GM12878 (cell line): ENCODE data around the gene PDE7B.

Experiments used
- BCL11A ChIP-seq: IDR thresholded peaks from 2 replicates; pipeline ENCODE4 v1.6.1; 2011; ENCODE audit warnings: low read depth, low read length
- EZH2 ChIP-seq: IDR thresholded peaks from 2 replicates; pipeline ENCODE4 v1.6.1; 2012; ENCODE audit warnings: low read depth, mild to moderate bottlenecking, control low read depth, inconsistent platforms, low read length, borderline replicate concordance; ENCODE audit not compliant: control insufficient read depth
- GABPA ChIP-seq: IDR thresholded peaks from 2 replicates; pipeline ENCODE4 v1.6.1; 2014; ENCODE audit warnings: antibody characterized with exemption, low read depth, mild to moderate bottlenecking, inconsistent platforms
- POLR2A ChIP-seq: IDR thresholded peaks from 2 replicates; pipeline ENCODE4 v1.6.1; 2011; ENCODE audit warnings: low read depth, mild to moderate bottlenecking, low read length
- ZNF274 ChIP-seq: IDR thresholded peaks from one replicate; pipeline ENCODE4 v1.8.0; 2011; ENCODE audit not compliant: insufficient read length, insufficient read depth
- TF ChIP-seq, protein P1 (sequence below), 3 experiments: IDR thresholded peaks in 2 of 3; conservative IDR thresholded peaks in 1 of 3; 2 replicates each; pipeline ENCODE4 v1.5.1; 2011; ENCODE audit warnings: low read depth in 3 of 3, low read length in 3 of 3, mild to moderate bottlenecking in 3 of 3, control low read depth in 2 of 3, moderate library complexity in 2 of 3, inconsistent platforms in 1 of 3, mixed read lengths in 1 of 3; ENCODE audit not compliant: control insufficient read depth in 2 of 3, insufficient read depth in 1 of 3; ENCODE audit errors: extremely low read depth in 1 of 3
- TF ChIP-seq, protein P2 (sequence below): IDR thresholded peaks from 2 replicates; pipeline ENCODE4 v1.6.1; 2011; ENCODE audit warnings: borderline replicate concordance, low read depth, mild to moderate bottlenecking, moderate library complexity, low read length; ENCODE audit not compliant: insufficient read depth, poor library complexity, severe bottlenecking

DNA sequence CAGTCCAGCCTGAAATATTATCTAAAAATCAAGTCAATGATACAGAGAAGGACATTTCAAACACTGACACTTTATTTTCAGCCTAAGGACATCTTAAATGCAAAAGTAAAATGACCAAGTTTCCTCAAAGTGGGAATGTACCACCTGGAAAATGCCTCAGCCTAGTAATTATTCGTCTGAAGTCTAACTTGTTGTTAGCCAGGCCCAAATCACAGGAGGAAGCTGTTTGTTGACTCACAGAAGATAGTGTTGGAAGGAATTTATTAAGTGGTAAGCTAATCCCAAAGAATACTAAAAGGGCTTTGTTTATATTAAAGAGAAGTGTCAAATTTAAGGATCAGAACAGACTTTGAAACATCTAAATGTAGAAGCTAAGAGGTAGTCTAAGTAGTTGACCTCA, 2.5 kb downstream of the PDE7B start:
- TF ChIP-seq EZH2 (no peak), GABPA (no peak), ZNF274 (no peak), BCL11A (no peak), POLR2A (no peak)
- TF ChIP-seq, protein P1, sequence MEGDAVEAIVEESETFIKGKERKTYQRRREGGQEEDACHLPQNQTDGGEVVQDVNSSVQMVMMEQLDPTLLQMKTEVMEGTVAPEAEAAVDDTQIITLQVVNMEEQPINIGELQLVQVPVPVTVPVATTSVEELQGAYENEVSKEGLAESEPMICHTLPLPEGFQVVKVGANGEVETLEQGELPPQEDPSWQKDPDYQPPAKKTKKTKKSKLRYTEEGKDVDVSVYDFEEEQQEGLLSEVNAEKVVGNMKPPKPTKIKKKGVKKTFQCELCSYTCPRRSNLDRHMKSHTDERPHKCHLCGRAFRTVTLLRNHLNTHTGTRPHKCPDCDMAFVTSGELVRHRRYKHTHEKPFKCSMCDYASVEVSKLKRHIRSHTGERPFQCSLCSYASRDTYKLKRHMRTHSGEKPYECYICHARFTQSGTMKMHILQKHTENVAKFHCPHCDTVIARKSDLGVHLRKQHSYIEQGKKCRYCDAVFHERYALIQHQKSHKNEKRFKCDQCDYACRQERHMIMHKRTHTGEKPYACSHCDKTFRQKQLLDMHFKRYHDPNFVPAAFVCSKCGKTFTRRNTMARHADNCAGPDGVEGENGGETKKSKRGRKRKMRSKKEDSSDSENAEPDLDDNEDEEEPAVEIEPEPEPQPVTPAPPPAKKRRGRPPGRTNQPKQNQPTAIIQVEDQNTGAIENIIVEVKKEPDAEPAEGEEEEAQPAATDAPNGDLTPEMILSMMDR (IDR thresholded peaks at IDR 0.05 in 2 of 3, conservative IDR thresholded peaks at IDR 0.05 in 1 of 3; ENCODE audit: control insufficient read depth in 2 of 3, extremely low read depth in 1 of 3, insufficient read depth in 1 of 3, low read depth in 3 of 3, low read length in 3 of 3) = no peak
- TF ChIP-seq, protein P2, sequence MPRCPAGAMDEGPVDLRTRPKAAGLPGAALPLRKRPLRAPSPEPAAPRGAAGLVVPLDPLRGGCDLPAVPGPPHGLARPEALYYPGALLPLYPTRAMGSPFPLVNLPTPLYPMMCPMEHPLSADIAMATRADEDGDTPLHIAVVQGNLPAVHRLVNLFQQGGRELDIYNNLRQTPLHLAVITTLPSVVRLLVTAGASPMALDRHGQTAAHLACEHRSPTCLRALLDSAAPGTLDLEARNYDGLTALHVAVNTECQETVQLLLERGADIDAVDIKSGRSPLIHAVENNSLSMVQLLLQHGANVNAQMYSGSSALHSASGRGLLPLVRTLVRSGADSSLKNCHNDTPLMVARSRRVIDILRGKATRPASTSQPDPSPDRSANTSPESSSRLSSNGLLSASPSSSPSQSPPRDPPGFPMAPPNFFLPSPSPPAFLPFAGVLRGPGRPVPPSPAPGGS = no peak
